B cell (primary cell): ENCODE data around the gene CADPS. TPM values are rescaled to one million over a fixed set of nuclear protein-coding genes. Genes with fewer than 3 reads are reported as not detected.

Experiments
- ATAC-seq: fragments of 200-7000 bp; cut with Tn5 transposase; one replicate; pipeline ENCODE4 v1.10.0; 2021; ENCODE audit warnings: low read depth, mild to moderate bottlenecking, moderate number of reproducible peaks, moderate library complexity
- CTCF ChIA-PET: fragments of 350-600 bp; sonication (Branson Sonifier 250); formaldehyde crosslinking; loops from one replicate; lab custom pipeline; 2021; ENCODE audit warnings: antibody characterized with exemption, inconsistent platforms; lab: Charles Lee
- POLR2A ChIA-PET: fragments of 350-600 bp; sonication (Branson Sonifier 250); formaldehyde crosslinking; loops from one replicate; lab custom pipeline; 2021; ENCODE audit warnings: antibody characterized with exemption; lab: Charles Lee
- DNase-seq: peaks from one replicate; pipeline ENCODE4 v3.0.0; 2013
- H2AFZ ChIP-seq: 2 replicates; pipeline ENCODE4 v1.6.1; 2012; ENCODE audit warnings: mild to moderate bottlenecking, low read depth, low read length; ENCODE audit not compliant: insufficient read depth, poor library complexity, severe bottlenecking
- H3K27ac ChIP-seq, 2 donors: 1 replicate in 1 of 2; 2 replicates in 1 of 2; pipeline ENCODE4 v1.5.1; 2012 to 2013; ENCODE audit warnings: low read length in 2 of 2, mild to moderate bottlenecking in 2 of 2, moderate library complexity in 1 of 2
- H3K27me3 ChIP-seq, 4 experiments: fragments of 200-600 bp in 1 of 4; sonication (generic) in 1 of 4; replicated peaks in 1 of 4; 1 replicate in 2 of 4; 2 replicates in 2 of 4; pipeline versions ENCODE4 v1.6.1 to v1.7.0; 2013 to 2016; ENCODE audit warnings: low read length in 3 of 4, mild to moderate bottlenecking in 2 of 4, mixed read lengths in 1 of 4, moderate library complexity in 1 of 4; ENCODE audit not compliant: insufficient read depth in 4 of 4, control insufficient read depth in 3 of 4; ENCODE audit errors: control extremely low read depth in 1 of 4
- H3K36me3 ChIP-seq, 2 experiments: replicated peaks in 1 of 2; 1 replicate in 1 of 2; 2 replicates in 1 of 2; pipeline versions ENCODE4 v1.6.1 to v1.7.1; 2013; ENCODE audit warnings: low read length in 1 of 2; ENCODE audit not compliant: insufficient read depth in 2 of 2, control insufficient read depth in 1 of 2; ENCODE audit errors: control extremely low read depth in 1 of 2, extremely low read depth in 1 of 2
- H3K4me1 ChIP-seq, 2 donors: fragments of 200-600 bp in 1 of 2; sonication (generic) in 1 of 2; 1 replicate in 1 of 2; 2 replicates in 1 of 2; pipeline versions ENCODE4 v1.5.1 to v1.6.1; 2013 to 2017; ENCODE audit warnings: low read length in 2 of 2; ENCODE audit not compliant: control insufficient read depth in 2 of 2, insufficient read depth in 2 of 2
- H3K4me2 ChIP-seq: replicated peaks from 2 replicates; pipeline ENCODE3; 2012; ENCODE audit warnings: mild to moderate bottlenecking, low read depth, low read length; ENCODE audit not compliant: poor library complexity, severe bottlenecking
- H3K4me3 ChIP-seq, 5 experiments: fragments of 200-600 bp in 1 of 5; sonication (generic) in 1 of 5; 1 replicate in 3 of 5; 2 replicates in 2 of 5; pipeline versions ENCODE4 v1.5.1 to v1.7.0; 2011 to 2016; ENCODE audit warnings: low read length in 4 of 5, mild to moderate bottlenecking in 4 of 5, low read depth in 2 of 5, control low read depth in 1 of 5, moderate library complexity in 1 of 5; ENCODE audit not compliant: insufficient read depth in 1 of 5; ENCODE audit errors: control extremely low read depth in 1 of 5, extremely low read depth in 1 of 5
- H3K79me2 ChIP-seq: fragments of 200-600 bp; sonication (generic); one replicate; pipeline ENCODE4 v1.6.0; 2016; ENCODE audit warnings: low read length; ENCODE audit not compliant: control insufficient read depth, insufficient read depth
- H3K9ac ChIP-seq: fragments of 200-600 bp; sonication (generic); 2 replicates; pipeline ENCODE4 v1.6.1; 2017; ENCODE audit warnings: mild to moderate bottlenecking, low read length, moderate library complexity
- H3K9me3 ChIP-seq, 3 donors: one replicate each; pipeline versions ENCODE4 v1.6.1 to v1.7.1; 2013; ENCODE audit warnings: low read length in 2 of 3; ENCODE audit not compliant: control insufficient read depth in 2 of 3, insufficient read depth in 1 of 3; ENCODE audit errors: control extremely low read depth in 1 of 3
- H4K20me1 ChIP-seq: 2 replicates; pipeline ENCODE4 v1.6.0; 2012; ENCODE audit warnings: mild to moderate bottlenecking, low read length; ENCODE audit not compliant: insufficient read depth, control insufficient read depth, poor library complexity, severe bottlenecking
- H3K27ac Mint-ChIP-seq: one replicate; pipeline ENCODE4 v1.8.0; 2021; ENCODE audit warnings: mixed read lengths
- H3K27me3 Mint-ChIP-seq: one replicate; pipeline ENCODE4 v1.8.0; 2021; ENCODE audit warnings: mixed read lengths
- H3K4me1 Mint-ChIP-seq: one replicate; pipeline ENCODE4 v1.8.0; 2021; ENCODE audit warnings: mixed read lengths
- H3K4me3 Mint-ChIP-seq: one replicate; pipeline ENCODE4 v1.8.0; 2021; ENCODE audit warnings: mixed read lengths
- H3K9me3 Mint-ChIP-seq: one replicate; pipeline ENCODE4 v1.8.0; 2022; ENCODE audit warnings: mixed read lengths; ENCODE audit not compliant: insufficient read depth
- CTCF ChIP-seq: fragments of 200-600 bp; IDR thresholded peaks from one replicate; pipeline ENCODE4 v1.8.0; 2022; ENCODE audit warnings: antibody characterized with exemption, mild to moderate bottlenecking
- EZH2 ChIP-seq: IDR thresholded peaks from 2 replicates; pipeline ENCODE4 v1.6.1; 2012; ENCODE audit warnings: borderline replicate concordance, low read depth, mild to moderate bottlenecking, moderate library complexity, low read length; ENCODE audit not compliant: insufficient read depth, poor library complexity, severe bottlenecking
- WGBS: methylation state at CpG from one replicate; pipeline ENCODE4 v1.1.5; 2013; ENCODE audit warnings: missing lambda C conversion rate; ENCODE audit not compliant: insufficient coverage; 5-methylcytosine and 5-hydroxymethylcytosine counted together
- intact Hi-C: fragments of 100-400 bp; cut with micrococcal nuclease; formaldehyde crosslinking; loops from one replicate; pipeline ENCODE4 v1.10.0; 2022
- polyA plus RNA-seq: library from polyadenylated mRNA; depleted of rRNA; stranded (reverse); fragments of >200 nt; gene quantifications from 2 replicates; pipeline ENCODE4 v1.2.3, GENCODE V29; 2012
- total RNA-seq, 2 donors: library from RNA; stranded (reverse); fragments of 120-200 nt in 1 of 2; gene quantifications; 1 replicate in 1 of 2; 2 replicates in 1 of 2; pipeline versions ENCODE4 v1.2.3 to v1.2.4, GENCODE V29; 2013 to 2022

The CADPS gene
- total and polyA plus RNA-seq, 2 donors (not counting 1 experiment from before 2014, with no cell fraction given): 0.16 to 0.22 TPM

GRCh38 chr3:62558549-62559112 is 316.6 kb downstream of the CADPS start:
- H3K9me3 Mint-ChIP-seq: no peaks in the 10 kb centered on the region
- ChIA-PET CTCF (no interaction called here), POLR2A (no interaction called here)
- H3K4me1 ChIP-seq: no peaks in the 10 kb centered on the region
- no peaks in the 10 kb centered on the region for H3K79me2 ChIP-seq
- H3K4me2 ChIP-seq: no peak overlapping the region
- H3K4me3 ChIP-seq: no peak overlapping the region
- H3K9me3 ChIP-seq: peaks cover 0 to 6% (median 0%) of the 10 kb centered on the region in 3 donors
- H3K9ac ChIP-seq: no peak overlapping the region
- H3K36me3 ChIP-seq: no peaks in the 10 kb centered on the region
- no peak overlapping the region for H3K27ac Mint-ChIP-seq
- no peak overlapping the region for H3K4me3 Mint-ChIP-seq
- H3K27ac ChIP-seq: no peak overlapping the region
- no peak for TF ChIP-seq EZH2
- no peak for TF ChIP-seq CTCF
- DNase-seq: no peak
- H2AFZ ChIP-seq: no peak overlapping the region
- no peaks in the 10 kb centered on the region for H3K27me3 ChIP-seq
- intact Hi-C loops: no loop called here
- ATAC-seq: no peak
- 28% methylated on average over 4 of the region's 8 CpGs for WGBS
- no peaks in the 10 kb centered on the region for H3K4me1 Mint-ChIP-seq
- no peaks in the 10 kb centered on the region for H4K20me1 ChIP-seq
- H3K27me3 Mint-ChIP-seq: peaks cover 4% of the 10 kb centered on the region

GRCh38 chr3:62557983-62558382 is 317.2 kb downstream of the CADPS start:
- Histone ChIP-seq H3K27ac (no peak overlapping the region), H2AFZ (no peak overlapping the region), H3K9ac (no peak overlapping the region), H4K20me1 (no peaks in the 10 kb centered on the region), H3K79me2 (no peaks in the 10 kb centered on the region), H3K9me3 (peaks cover 0 to 6% (median 0%) of the 10 kb centered on the region in 3 donors), H3K27me3 (no peaks in the 10 kb centered on the region), H3K36me3 (no peaks in the 10 kb centered on the region), H3K4me2 (no peak overlapping the region), H3K4me3 (no peak overlapping the region), H3K4me1 (no peaks in the 10 kb centered on the region)
- 92% methylated on average over 5 of the region's 5 CpGs for WGBS
- Mint-ChIP-seq H3K4me3 (no peak overlapping the region), H3K27ac (no peak overlapping the region), H3K9me3 (no peaks in the 10 kb centered on the region), H3K4me1 (no peaks in the 10 kb centered on the region), H3K27me3 (peaks cover 4% of the 10 kb centered on the region)
- no peak for DNase-seq
- intact Hi-C loops: no loop called here
- CTCF ChIA-PET: interaction anchor here (0.6 kb wide), 1 partner anchor 41 kb away, joined by 3 read pairs; no protein-coding TSS in a partner anchor
- TF ChIP-seq CTCF: no peak
- TF ChIP-seq EZH2: no peak
- no peak for ATAC-seq
- POLR2A ChIA-PET: no interaction called here
